GM12874 (cell line): ENCODE measurements around the gene KLK11.

Experiments used
- CTCF ChIP-seq: IDR thresholded peaks from 2 replicates; pipeline ENCODE4 v1.5.1; 2011; ENCODE audit warnings: low read depth, mild to moderate bottlenecking, control low read depth, low read length, moderate library complexity; ENCODE audit not compliant: insufficient read depth

Gene KLK11

GRCh38 chr19:51030631-51031030 is 4.2 kb upstream of the KLK11 start:
- no peak for TF ChIP-seq CTCF

GRCh38 chr19:51029718-51030117 is 3.3 kb upstream of the KLK11 start:
- TF ChIP-seq CTCF = no peak

- TF ChIP-seq CTCF = no peak
Observed at GRCh38 chr19:51027873-51028272, 1.5 kb upstream of the KLK11 start.

- no peak for TF ChIP-seq CTCF
Observed at GRCh38 chr19:51027126-51027806, 850 bp upstream of the KLK11 start.

- TF ChIP-seq CTCF = no peak
Observed at GRCh38 chr19:51025809-51026553, 435 bp downstream of the KLK11 start.

- TF ChIP-seq CTCF = no peak
Observed at GRCh38 chr19:51025401-51025800, 1.0 kb downstream of the KLK11 start.

GRCh38 chr19:51024924-51025323 is 1.5 kb downstream of the KLK11 start:
- no peak for TF ChIP-seq CTCF
